ENCODE results near the gene TDRKH. TPM values are rescaled to one million over a fixed set of nuclear protein-coding genes. Genes with fewer than 3 reads are reported as not detected.

Gene TDRKH
- total and polyA plus RNA-seq, 2 experiments from 2014 or later: 10.2 to 25.6 TPM

- Histone ChIP-seq H3K4me3 (peak overlapping the region; percentile 97), H3K36me3 (ENCODE audit: insufficient read depth) (peaks cover 23% of the 10 kb centered on the region), H3F3A (replicated peaks; ENCODE audit: low read depth) (no peaks in the 10 kb centered on the region), H3K4me2 (peak overlapping the region; percentile 89), H3K27me3 (ENCODE audit: insufficient read depth) (no peaks in the 10 kb centered on the region), H4K20me1 (replicated peaks; ENCODE audit: insufficient read depth) (no peaks in the 10 kb centered on the region), H2AFZ (peak overlapping the region; percentile 90), H3K79me2 (replicated peaks; ENCODE audit: insufficient read depth) (peaks cover 9% of the 10 kb centered on the region), H3K4me1 (ENCODE audit: insufficient read depth) (peaks cover 5% of the 10 kb centered on the region; the same call in 1 of the 2 replicates), H3K27ac (ENCODE audit: low read depth) (peak overlapping the region; percentile 90), H3K9me2 (ENCODE audit: insufficient read depth) (no peaks in the 10 kb centered on the region)
- TF ChIP-seq ZNF114 (CRISPR knock-in tag; IDR thresholded peaks at IDR 0.05) (no peak), EZH2 (IDR thresholded peaks at IDR 0.05; ENCODE audit: low read depth, unreplicated experiment) (no peak), NANOG (IDR thresholded peaks at IDR 0.05; ENCODE audit: borderline replicate concordance) (no peak), ZNF462 (CRISPR knock-in tag; IDR thresholded peaks at IDR 0.05) (no peak), POLR2AphosphoS5 (IDR thresholded peaks at IDR 0.05; ENCODE audit: low read depth) (no peak), STAT1 (IDR thresholded peaks at IDR 0.05; ENCODE audit: unreplicated experiment) (no peak), EZH2phosphoT487 (IDR thresholded peaks at IDR 0.05; ENCODE audit: unreplicated experiment) (no peak), CREB1 (CRISPR knock-in tag; IDR thresholded peaks at IDR 0.05; ENCODE audit: low read depth) (no peak), ZNF331 (CRISPR knock-in tag; IDR thresholded peaks at IDR 0.05; ENCODE audit: low read depth) (no peak), REST (IDR thresholded peaks at IDR 0.05; ENCODE audit: unreplicated experiment) (no peak), ETS1 (IDR thresholded peaks at IDR 0.05) (no peak)
- DNase-seq (ENCODE audit: low spot score) (no peak), ATAC-seq (no peak)
- Mint-ChIP-seq H3K4me3 (peak overlapping the region; percentile 80), H3K27me3 (ENCODE audit: insufficient read depth, low read depth, poor library complexity) (no peaks in the 10 kb centered on the region), H3K4me1 (peaks cover 7% of the 10 kb centered on the region), H3K36me3 (ENCODE audit: low read depth) (peaks cover 32% of the 10 kb centered on the region), H3K9me3 (no peaks in the 10 kb centered on the region), H3K27ac (peak overlapping the region; percentile 67)
Observed at GRCh38 chr1:151763990-151764389, 26.3 kb downstream of the TDRKH start.

Data from GM23338 (cell line).